ENCODE measurements around the gene SLC8B1. TPM values are rescaled to one million over a fixed set of nuclear protein-coding genes. Genes with fewer than 3 reads are reported as not detected.

Gene SLC8B1
- total and polyA plus RNA-seq, 9 of the 15 experiments (the other 6 are each of a cell fraction or from before 2014, with no cell fraction given): 0.86 to 34.1 (median 18.5) TPM

DNA sequence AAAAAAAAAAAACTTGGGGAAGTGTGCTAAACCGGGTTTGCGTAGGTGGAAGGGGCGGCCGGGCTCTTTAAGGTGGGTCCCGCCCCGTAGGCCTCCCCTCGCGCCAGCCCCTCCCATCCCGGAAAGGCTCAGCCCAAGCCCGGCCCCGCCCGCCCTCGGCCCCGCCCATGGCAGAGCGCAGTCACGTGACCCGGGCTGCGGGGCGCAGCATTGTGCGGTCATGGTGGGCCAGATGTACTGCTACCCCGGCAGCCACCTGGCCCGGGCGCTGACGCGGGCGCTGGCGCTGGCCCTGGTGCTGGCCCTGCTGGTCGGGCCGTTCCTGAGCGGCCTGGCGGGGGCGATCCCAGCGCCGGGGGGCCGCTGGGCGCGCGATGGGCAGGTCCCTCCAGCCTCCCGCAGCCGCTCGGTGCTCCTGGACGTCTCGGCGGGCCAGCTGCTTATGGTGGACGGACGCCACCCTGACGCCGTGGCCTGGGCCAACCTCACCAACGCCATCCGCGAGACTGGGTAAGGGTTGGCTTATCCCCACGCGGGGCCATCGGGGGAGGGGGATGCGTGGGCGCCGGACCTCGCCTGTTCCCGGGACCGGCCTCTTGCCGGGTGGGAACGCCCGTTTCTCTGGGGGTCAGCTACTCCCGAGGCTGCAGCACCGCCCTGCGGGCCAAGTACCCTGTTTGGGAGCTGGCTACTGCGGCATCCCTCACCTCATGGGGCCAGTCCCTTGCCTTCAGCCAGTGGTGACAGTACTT is 23.6 kb upstream of the SLC8B1 start, which contains the start of gene PLBD2 (continued):
- TF ChIP-seq GABPB2 (CRISPR knock-in tag; conservative IDR thresholded peaks at IDR 0.05): no peak
- TF ChIP-seq ZKSCAN1 (IDR thresholded peaks at IDR 0.05; ENCODE audit: low read depth, low read length): no peak
- TF ChIP-seq, protein P1, sequence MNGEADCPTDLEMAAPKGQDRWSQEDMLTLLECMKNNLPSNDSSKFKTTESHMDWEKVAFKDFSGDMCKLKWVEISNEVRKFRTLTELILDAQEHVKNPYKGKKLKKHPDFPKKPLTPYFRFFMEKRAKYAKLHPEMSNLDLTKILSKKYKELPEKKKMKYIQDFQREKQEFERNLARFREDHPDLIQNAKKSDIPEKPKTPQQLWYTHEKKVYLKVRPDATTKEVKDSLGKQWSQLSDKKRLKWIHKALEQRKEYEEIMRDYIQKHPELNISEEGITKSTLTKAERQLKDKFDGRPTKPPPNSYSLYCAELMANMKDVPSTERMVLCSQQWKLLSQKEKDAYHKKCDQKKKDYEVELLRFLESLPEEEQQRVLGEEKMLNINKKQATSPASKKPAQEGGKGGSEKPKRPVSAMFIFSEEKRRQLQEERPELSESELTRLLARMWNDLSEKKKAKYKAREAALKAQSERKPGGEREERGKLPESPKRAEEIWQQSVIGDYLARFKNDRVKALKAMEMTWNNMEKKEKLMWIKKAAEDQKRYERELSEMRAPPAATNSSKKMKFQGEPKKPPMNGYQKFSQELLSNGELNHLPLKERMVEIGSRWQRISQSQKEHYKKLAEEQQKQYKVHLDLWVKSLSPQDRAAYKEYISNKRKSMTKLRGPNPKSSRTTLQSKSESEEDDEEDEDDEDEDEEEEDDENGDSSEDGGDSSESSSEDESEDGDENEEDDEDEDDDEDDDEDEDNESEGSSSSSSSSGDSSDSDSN (IDR thresholded peaks at IDR 0.05; ENCODE audit: borderline replicate concordance in 1 of 2, low read depth in 2 of 2, low read length in 2 of 2): peak in 1 of 2 experiments; percentile 29; a peak in 1 of 4 replicates
- TF ChIP-seq ETV1 (tag; conservative IDR thresholded peaks at IDR 0.05; ENCODE audit: low read depth): no peak
- TF ChIP-seq CBX5 (IDR thresholded peaks at IDR 0.05; ENCODE audit: borderline replicate concordance, low read depth): no peak
- TF ChIP-seq RBM17 (IDR thresholded peaks at IDR 0.05; ENCODE audit: borderline replicate concordance, low read depth, low read length): no peak
- TF ChIP-seq CEBPB (tag; IDR thresholded peaks at IDR 0.05): no peak
- TF ChIP-seq, protein P2, sequence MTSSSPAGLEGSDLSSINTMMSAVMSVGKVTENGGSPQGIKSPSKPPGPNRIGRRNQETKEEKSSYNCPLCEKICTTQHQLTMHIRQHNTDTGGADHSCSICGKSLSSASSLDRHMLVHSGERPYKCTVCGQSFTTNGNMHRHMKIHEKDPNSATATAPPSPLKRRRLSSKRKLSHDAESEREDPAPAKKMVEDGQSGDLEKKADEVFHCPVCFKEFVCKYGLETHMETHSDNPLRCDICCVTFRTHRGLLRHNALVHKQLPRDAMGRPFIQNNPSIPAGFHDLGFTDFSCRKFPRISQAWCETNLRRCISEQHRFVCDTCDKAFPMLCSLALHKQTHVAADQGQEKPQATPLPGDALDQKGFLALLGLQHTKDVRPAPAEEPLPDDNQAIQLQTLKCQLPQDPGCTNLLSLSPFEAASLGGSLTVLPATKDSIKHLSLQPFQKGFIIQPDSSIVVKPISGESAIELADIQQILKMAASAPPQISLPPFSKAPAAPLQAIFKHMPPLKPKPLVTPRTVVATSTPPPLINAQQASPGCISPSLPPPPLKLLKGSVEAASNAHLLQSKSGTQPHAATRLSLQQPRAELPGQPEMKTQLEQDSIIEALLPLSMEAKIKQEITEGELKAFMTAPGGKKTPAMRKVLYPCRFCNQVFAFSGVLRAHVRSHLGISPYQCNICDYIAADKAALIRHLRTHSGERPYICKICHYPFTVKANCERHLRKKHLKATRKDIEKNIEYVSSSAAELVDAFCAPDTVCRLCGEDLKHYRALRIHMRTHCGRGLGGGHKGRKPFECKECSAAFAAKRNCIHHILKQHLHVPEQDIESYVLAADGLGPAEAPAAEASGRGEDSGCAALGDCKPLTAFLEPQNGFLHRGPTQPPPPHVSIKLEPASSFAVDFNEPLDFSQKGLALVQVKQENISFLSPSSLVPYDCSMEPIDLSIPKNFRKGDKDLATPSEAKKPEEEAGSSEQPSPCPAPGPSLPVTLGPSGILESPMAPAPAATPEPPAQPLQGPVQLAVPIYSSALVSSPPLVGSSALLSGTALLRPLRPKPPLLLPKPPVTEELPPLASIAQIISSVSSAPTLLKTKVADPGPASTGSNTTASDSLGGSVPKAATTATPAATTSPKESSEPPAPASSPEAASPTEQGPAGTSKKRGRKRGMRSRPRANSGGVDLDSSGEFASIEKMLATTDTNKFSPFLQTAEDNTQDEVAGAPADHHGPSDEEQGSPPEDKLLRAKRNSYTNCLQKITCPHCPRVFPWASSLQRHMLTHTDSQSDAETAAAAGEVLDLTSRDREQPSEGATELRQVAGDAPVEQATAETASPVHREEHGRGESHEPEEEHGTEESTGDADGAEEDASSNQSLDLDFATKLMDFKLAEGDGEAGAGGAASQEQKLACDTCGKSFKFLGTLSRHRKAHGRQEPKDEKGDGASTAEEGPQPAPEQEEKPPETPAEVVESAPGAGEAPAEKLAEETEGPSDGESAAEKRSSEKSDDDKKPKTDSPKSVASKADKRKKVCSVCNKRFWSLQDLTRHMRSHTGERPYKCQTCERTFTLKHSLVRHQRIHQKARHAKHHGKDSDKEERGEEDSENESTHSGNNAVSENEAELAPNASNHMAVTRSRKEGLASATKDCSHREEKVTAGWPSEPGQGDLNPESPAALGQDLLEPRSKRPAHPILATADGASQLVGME (CRISPR knock-in tag; IDR thresholded peaks at IDR 0.05): no peak
- TF ChIP-seq ILF3 (IDR thresholded peaks at IDR 0.05; ENCODE audit: borderline replicate concordance): peak; percentile 71; the same call in 1 of the 2 replicates
- TF ChIP-seq, protein P3, sequence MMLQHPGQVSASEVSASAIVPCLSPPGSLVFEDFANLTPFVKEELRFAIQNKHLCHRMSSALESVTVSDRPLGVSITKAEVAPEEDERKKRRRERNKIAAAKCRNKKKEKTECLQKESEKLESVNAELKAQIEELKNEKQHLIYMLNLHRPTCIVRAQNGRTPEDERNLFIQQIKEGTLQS (IDR thresholded peaks at IDR 0.05): no peak
- TF ChIP-seq, protein P3 (CRISPR knock-in tag; conservative IDR thresholded peaks at IDR 0.05): no peak
- TF ChIP-seq, protein P4, sequence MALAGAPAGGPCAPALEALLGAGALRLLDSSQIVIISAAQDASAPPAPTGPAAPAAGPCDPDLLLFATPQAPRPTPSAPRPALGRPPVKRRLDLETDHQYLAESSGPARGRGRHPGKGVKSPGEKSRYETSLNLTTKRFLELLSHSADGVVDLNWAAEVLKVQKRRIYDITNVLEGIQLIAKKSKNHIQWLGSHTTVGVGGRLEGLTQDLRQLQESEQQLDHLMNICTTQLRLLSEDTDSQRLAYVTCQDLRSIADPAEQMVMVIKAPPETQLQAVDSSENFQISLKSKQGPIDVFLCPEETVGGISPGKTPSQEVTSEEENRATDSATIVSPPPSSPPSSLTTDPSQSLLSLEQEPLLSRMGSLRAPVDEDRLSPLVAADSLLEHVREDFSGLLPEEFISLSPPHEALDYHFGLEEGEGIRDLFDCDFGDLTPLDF (CRISPR knock-in tag; IDR thresholded peaks at IDR 0.05): peak; percentile 66; the same call in 1 of the 2 replicates
- no peak for TF ChIP-seq ZNF668 (CRISPR knock-in tag; IDR thresholded peaks at IDR 0.05)
- no peak for TF ChIP-seq ZNF699 (CRISPR knock-in tag; IDR thresholded peaks at IDR 0.05; ENCODE audit: insufficient replicate concordance)
- TF ChIP-seq CREB1 (IDR thresholded peaks at IDR 0.05): peak; percentile 83; the same call in 1 of the 2 replicates
- TF ChIP-seq CREB1 (CRISPR knock-in tag; IDR thresholded peaks at IDR 0.05): peak; percentile 83

Measured in K562 (cell line).